Loucy (cell line): ENCODE data around the gene BACH2.

Experiments
- H2AFZ ChIP-seq: fragments of 200-600 bp; sonication (generic); 2 replicates; pipeline ENCODE4 v1.6.0; 2016; ENCODE audit warnings: antibody characterized with exemption, mild to moderate bottlenecking, low read length, moderate library complexity
- H3F3A ChIP-seq: fragments of 200-600 bp; 2 replicates; pipeline ENCODE4 v1.6.0; 2016; ENCODE audit warnings: antibody characterized with exemption, low read depth, mild to moderate bottlenecking
- H3K27me3 ChIP-seq: fragments of 200-600 bp; sonication (generic); 2 replicates; pipeline ENCODE4 v1.6.1; 2014; ENCODE audit warnings: low read length, mild to moderate bottlenecking; ENCODE audit not compliant: insufficient read depth, poor library complexity, severe bottlenecking
- H3K36me3 ChIP-seq: fragments of 200-600 bp; sonication (generic); 2 replicates; pipeline ENCODE4 v1.6.1; 2016; ENCODE audit warnings: low read length; ENCODE audit not compliant: insufficient read depth
- H3K4me1 ChIP-seq: fragments of 200-600 bp; sonication (generic); 2 replicates; pipeline ENCODE4 v1.5.1; 2014; ENCODE audit warnings: low read length, mild to moderate bottlenecking; ENCODE audit not compliant: insufficient read depth, poor library complexity, severe bottlenecking
- H3K4me2 ChIP-seq: fragments of 200-600 bp; sonication (generic); 2 replicates; pipeline ENCODE4 v1.6.0; 2014; ENCODE audit warnings: antibody characterized with exemption, low read length, low read depth, mild to moderate bottlenecking; ENCODE audit not compliant: poor library complexity, severe bottlenecking
- H3K4me3 ChIP-seq: fragments of 200-600 bp; sonication (generic); 2 replicates; pipeline ENCODE4 v1.5.1; 2014; ENCODE audit warnings: low read length, mild to moderate bottlenecking, mixed read lengths; ENCODE audit not compliant: poor library complexity, severe bottlenecking
- H3K79me2 ChIP-seq: fragments of 200-600 bp; sonication (generic); 2 replicates; pipeline ENCODE4 v1.6.1; 2014; ENCODE audit warnings: low read length; ENCODE audit not compliant: insufficient read depth
- H3K9ac ChIP-seq: fragments of 200-600 bp; sonication (generic); 2 replicates; pipeline ENCODE4 v1.6.0; 2014; ENCODE audit warnings: mild to moderate bottlenecking, low read depth, low read length, moderate library complexity; ENCODE audit not compliant: poor library complexity, severe bottlenecking
- H3K9me2 ChIP-seq: fragments of 200-600 bp; sonication (generic); replicated peaks from 2 replicates; pipeline ENCODE4 v1.6.1; 2016; ENCODE audit warnings: low read depth, low read length, mixed read lengths
- H3K9me3 ChIP-seq: fragments of 200-600 bp; sonication (generic); 2 replicates; pipeline ENCODE4 v1.6.1; 2014; ENCODE audit warnings: mild to moderate bottlenecking, antibody characterized with exemption, low read length, low read depth; ENCODE audit not compliant: insufficient read depth
- H4K20me1 ChIP-seq: fragments of 200-600 bp; sonication (generic); 2 replicates; pipeline ENCODE4 v1.6.0; 2014; ENCODE audit warnings: antibody characterized with exemption, low read length, mild to moderate bottlenecking; ENCODE audit not compliant: insufficient read depth, poor library complexity, severe bottlenecking
- EZH2phosphoT487 ChIP-seq: fragments of 200-600 bp; IDR thresholded peaks from 2 replicates; pipeline ENCODE4 v1.6.1; 2018; ENCODE audit warnings: antibody characterized with exemption, mild to moderate bottlenecking, moderate library complexity, borderline replicate concordance
- TF ChIP-seq, protein P1 (sequence below): fragments of 200-600 bp; sonication (generic); conservative IDR thresholded peaks from 2 replicates; pipeline ENCODE4 v1.5.1; 2014; ENCODE audit warnings: mild to moderate bottlenecking, antibody characterized with exemption, low read length

BACH2 gene

DNA sequence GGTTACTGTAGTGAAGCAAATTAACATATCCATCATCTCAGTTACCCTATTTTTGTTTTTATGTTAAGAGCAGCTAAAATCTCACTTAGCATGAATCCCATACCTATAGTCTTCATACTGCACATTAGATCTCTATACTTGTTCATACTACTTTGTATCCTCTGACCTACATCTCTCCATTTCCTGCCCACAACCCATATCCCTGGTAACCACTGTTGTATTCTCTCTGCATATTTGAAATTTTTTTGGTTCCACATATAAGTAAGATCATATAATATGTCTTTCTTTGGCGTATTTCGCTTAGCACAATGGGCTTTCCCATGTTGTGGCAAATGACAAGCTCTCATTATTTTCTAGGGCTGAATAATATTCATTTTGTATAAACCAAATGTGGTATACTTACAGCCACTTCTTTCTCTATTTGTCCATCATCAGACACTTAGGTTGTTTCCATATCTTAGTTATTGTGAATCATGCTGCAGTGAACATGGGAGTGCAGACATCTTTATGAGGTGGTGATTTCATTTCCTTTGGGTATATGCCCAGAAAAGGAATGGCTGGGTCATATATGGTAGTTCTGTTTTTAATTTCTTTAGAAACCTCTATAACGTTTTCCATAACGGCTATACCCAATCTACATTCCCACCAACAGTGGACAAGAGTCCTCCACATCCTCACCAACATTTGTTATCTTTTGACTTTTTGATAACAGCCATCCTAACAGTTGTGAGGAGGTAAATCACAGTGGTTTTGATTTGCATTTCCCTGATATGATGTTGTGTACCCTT is 39.8 kb downstream of the BACH2 start:
- TF ChIP-seq EZH2phosphoT487: no peak
- TF ChIP-seq, protein P1, sequence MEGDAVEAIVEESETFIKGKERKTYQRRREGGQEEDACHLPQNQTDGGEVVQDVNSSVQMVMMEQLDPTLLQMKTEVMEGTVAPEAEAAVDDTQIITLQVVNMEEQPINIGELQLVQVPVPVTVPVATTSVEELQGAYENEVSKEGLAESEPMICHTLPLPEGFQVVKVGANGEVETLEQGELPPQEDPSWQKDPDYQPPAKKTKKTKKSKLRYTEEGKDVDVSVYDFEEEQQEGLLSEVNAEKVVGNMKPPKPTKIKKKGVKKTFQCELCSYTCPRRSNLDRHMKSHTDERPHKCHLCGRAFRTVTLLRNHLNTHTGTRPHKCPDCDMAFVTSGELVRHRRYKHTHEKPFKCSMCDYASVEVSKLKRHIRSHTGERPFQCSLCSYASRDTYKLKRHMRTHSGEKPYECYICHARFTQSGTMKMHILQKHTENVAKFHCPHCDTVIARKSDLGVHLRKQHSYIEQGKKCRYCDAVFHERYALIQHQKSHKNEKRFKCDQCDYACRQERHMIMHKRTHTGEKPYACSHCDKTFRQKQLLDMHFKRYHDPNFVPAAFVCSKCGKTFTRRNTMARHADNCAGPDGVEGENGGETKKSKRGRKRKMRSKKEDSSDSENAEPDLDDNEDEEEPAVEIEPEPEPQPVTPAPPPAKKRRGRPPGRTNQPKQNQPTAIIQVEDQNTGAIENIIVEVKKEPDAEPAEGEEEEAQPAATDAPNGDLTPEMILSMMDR: no peak
- no peak overlapping the region for H3K4me3 ChIP-seq
- no peaks in the 10 kb centered on the region for H3F3A ChIP-seq
- peaks cover 10% of the 10 kb centered on the region for H3K4me1 ChIP-seq
- H3K36me3 ChIP-seq: peaks cover 25% of the 10 kb centered on the region; the same call in 1 of the 2 replicates
- no peaks in the 10 kb centered on the region for H3K9me3 ChIP-seq
- H3K9ac ChIP-seq: no peak overlapping the region
- H2AFZ ChIP-seq: no peak overlapping the region
- H3K9me2 ChIP-seq: no peaks in the 10 kb centered on the region
- H3K79me2 ChIP-seq: peaks cover 45% of the 10 kb centered on the region
- H3K27me3 ChIP-seq: no peaks in the 10 kb centered on the region
- no peaks in the 10 kb centered on the region for H4K20me1 ChIP-seq
- no peak overlapping the region for H3K4me2 ChIP-seq

DNA sequence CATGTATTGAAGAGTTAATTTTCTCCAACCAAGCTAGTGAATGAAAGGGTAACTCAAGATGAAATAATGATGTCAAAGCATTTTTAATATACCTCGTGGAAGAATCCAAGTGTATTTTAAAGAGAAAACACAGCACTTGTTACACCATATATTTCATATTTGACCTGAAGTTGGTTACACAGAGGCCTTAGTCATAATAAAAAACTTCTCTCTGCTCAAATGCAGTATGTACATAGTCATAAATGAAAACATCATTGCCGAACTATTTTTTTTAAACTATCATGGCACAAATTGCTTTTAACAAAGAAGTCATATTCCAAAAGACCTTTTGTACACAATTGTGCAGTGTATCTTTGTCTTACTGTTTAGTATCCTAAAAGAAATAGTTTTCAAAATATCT is 43.0 kb downstream of the BACH2 start:
- peaks cover 21% of the 10 kb centered on the region for H3K4me1 ChIP-seq
- peaks cover 39% of the 10 kb centered on the region for H3K79me2 ChIP-seq
- no peaks in the 10 kb centered on the region for H3F3A ChIP-seq
- H4K20me1 ChIP-seq: no peaks in the 10 kb centered on the region
- no peak overlapping the region for H2AFZ ChIP-seq
- no peaks in the 10 kb centered on the region for H3K9me2 ChIP-seq
- H3K36me3 ChIP-seq: peaks cover 18% of the 10 kb centered on the region
- no peak overlapping the region for H3K4me2 ChIP-seq
- H3K9me3 ChIP-seq: no peaks in the 10 kb centered on the region
- H3K4me3 ChIP-seq: no peak overlapping the region
- H3K9ac ChIP-seq: no peak overlapping the region
- no peaks in the 10 kb centered on the region for H3K27me3 ChIP-seq
- TF ChIP-seq, protein P1: no peak
- TF ChIP-seq EZH2phosphoT487: no peak

DNA sequence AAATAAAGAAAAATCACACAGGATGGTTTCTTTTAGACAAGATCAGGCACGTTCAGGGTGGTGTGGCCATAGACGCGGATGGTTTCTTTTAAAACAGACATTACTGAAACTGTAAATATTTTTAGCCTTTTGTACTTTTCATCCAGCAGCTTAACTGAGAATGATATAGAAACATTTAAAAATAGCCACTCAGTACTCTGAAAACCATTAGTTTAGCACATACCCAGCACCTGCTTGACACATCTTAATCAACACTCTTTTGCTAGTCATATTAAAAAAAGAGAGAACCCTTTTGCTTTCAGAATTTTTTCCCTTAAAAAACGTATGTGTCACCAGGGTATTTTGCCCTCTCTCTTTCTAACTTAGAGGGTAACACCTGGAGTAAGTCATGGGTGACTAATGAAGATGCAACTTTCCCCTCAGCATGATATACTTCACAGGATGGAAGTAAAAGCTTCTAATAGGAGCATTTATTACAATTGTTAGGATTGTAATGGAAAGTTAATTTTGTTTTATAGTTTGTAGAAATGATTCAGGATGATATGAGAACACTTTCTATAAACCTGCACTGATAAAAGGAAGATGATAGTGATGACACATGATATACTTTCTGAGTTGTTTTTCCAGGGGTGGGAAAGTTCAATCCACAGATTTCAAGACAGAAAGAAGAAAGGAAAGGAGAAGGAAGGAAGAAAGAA is 45.2 kb downstream of the BACH2 start:
- no peak overlapping the region for H3K4me3 ChIP-seq
- no peak overlapping the region for H3K4me2 ChIP-seq

More for the DNA sequence above, 45.2 kb downstream of the BACH2 start:
- Histone ChIP-seq H2AFZ (no peak overlapping the region), H3K36me3 (peaks cover 36% of the 10 kb centered on the region), H3K9me2 (no peaks in the 10 kb centered on the region), H3K4me1 (peaks cover 15% of the 10 kb centered on the region), H3K9me3 (no peaks in the 10 kb centered on the region), H4K20me1 (no peaks in the 10 kb centered on the region), H3F3A (no peaks in the 10 kb centered on the region), H3K27me3 (no peaks in the 10 kb centered on the region), H3K9ac (no peak overlapping the region), H3K79me2 (peaks cover 33% of the 10 kb centered on the region)
- TF ChIP-seq EZH2phosphoT487: no peak
- TF ChIP-seq, protein P1: no peak
